ENCODE data around the gene NEDD8.

DNA sequence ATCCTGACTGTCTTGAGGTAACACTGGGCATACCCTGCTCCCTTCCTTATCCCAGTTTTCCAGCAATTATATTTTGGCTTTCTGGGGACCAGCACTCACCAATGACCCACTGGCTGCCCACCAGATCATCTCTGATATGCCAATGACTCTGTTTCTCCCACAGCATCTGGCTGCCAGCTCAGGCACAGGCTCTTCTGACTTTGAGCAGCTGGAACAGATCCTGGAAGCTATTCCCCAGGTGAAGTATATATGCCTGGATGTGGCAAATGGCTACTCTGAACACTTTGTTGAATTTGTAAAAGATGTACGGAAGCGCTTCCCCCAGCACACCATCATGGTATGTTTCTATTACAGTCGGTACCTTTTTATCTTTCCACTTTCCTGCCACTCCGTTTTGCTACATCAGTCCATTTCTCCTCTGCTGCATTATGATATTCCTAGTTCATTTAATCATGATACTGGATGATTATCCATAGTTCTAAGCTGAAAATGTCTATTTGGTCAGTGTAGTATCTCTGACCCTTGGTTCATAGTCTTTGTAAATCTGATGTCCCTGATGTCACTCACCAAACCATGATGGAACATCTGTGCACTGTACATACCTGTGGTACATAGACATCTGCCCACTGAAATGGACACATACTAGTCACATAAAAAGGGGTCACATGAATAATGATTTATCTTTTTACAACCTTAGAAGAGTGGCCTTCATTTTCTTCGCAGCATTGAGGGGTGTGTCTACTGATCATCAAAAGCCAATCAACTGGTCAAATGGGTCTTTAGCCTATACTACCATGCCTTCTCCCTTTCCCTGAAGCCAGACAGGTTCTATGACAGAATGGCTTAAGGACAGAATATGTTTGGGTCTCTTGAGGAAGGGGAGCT lies 3.9 kb upstream of the NEDD8 start:
- TF ChIP-seq, protein P1, sequence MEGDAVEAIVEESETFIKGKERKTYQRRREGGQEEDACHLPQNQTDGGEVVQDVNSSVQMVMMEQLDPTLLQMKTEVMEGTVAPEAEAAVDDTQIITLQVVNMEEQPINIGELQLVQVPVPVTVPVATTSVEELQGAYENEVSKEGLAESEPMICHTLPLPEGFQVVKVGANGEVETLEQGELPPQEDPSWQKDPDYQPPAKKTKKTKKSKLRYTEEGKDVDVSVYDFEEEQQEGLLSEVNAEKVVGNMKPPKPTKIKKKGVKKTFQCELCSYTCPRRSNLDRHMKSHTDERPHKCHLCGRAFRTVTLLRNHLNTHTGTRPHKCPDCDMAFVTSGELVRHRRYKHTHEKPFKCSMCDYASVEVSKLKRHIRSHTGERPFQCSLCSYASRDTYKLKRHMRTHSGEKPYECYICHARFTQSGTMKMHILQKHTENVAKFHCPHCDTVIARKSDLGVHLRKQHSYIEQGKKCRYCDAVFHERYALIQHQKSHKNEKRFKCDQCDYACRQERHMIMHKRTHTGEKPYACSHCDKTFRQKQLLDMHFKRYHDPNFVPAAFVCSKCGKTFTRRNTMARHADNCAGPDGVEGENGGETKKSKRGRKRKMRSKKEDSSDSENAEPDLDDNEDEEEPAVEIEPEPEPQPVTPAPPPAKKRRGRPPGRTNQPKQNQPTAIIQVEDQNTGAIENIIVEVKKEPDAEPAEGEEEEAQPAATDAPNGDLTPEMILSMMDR (IDR thresholded peaks at IDR 0.05; ENCODE audit: low read length) = no peak
- no peak for TF ChIP-seq EZH2 (IDR thresholded peaks at IDR 0.05; ENCODE audit: borderline replicate concordance, low read length)
